ENCODE measurements around the gene CKMT2. TPM values are rescaled to one million over a fixed set of nuclear protein-coding genes. Genes with fewer than 3 reads are reported as not detected.
A peak's percentile ranks its signal among the peaks of the same experiment; 100 is the strongest.

CKMT2 gene
- total and polyA plus RNA-seq, 2 donors from 2014 or later = 3.7 to 55.8 TPM

- DNase-seq = no peak
- Histone ChIP-seq H3K27me3 (ENCODE audit: control insufficient read depth, insufficient read depth, low read length) (no peaks in the 10 kb centered on the region), H3K4me3 (ENCODE audit: low read length in 3 of 3) (no peak overlapping the region), H3K4me1 (ENCODE audit: control insufficient read depth in 2 of 3, insufficient read depth in 2 of 3, low read depth in 1 of 3, low read length in 3 of 3) (peaks cover 0 to 4% (median 0%) of the 10 kb centered on the region in 3 donors), H3K9me3 (ENCODE audit: control insufficient read depth in 2 of 3, insufficient read depth in 1 of 3, low read length in 3 of 3) (no peaks in the 10 kb centered on the region), H3K36me3 (ENCODE audit: control insufficient read depth in 2 of 3, insufficient read depth in 3 of 3, low read length in 3 of 3) (peaks cover 0 to 2% (median 0%) of the 10 kb centered on the region in 3 donors), H3K27ac (ENCODE audit: low read depth in 2 of 2, low read length in 2 of 2) (no peak overlapping the region), H3K9ac (ENCODE audit: low read length in 3 of 3) (no peak overlapping the region)
- no peak for TF ChIP-seq CTCF (IDR thresholded peaks at IDR 0.05; ENCODE audit: borderline replicate concordance, extremely low read depth, insufficient read depth)
- intact Hi-C loops (cut with DNase I) = no loop called here
- FAIRE-seq = no peak
These were observed 5.0 kb upstream of the CKMT2 start for GRCh38 chr5:81228084-81228483.

DNA sequence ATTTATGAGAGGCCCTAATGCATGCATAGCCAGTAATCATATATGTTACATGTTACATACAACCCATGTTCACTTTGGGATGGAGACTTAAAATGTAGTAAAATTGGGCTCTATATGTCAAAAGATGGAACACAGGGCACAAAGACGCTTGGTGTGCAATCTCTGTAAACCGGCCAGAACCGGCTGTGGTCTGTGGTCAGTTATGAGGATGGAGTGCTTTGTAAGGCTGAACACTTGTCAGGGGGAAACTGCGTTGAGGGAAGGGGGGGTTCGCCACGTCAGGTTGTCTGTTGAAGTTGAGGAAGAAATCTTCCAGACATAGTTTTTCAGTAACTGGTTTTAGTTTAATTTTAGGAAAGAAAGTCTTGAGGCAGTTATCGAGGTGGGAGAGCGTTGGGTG, 2.7 kb upstream of the CKMT2 start:
- no peak for DNase-seq
- Histone ChIP-seq H3K36me3 (ENCODE audit: control insufficient read depth in 2 of 3, insufficient read depth in 3 of 3, low read length in 3 of 3) (peaks cover 0 to 2% (median 0%) of the 10 kb centered on the region in 3 donors), H3K9me3 (ENCODE audit: control insufficient read depth in 2 of 3, insufficient read depth in 1 of 3, low read length in 3 of 3) (no peaks in the 10 kb centered on the region), H3K27ac (ENCODE audit: low read depth in 2 of 2, low read length in 2 of 2) (no peak overlapping the region), H3K4me1 (ENCODE audit: control insufficient read depth in 2 of 3, insufficient read depth in 2 of 3, low read depth in 1 of 3, low read length in 3 of 3) (peaks cover 0 to 19% (median 0%) of the 10 kb centered on the region in 3 donors), H3K27me3 (ENCODE audit: control insufficient read depth, insufficient read depth, low read length) (no peaks in the 10 kb centered on the region), H3K9ac (ENCODE audit: low read length in 3 of 3) (no peak overlapping the region), H3K4me3 (ENCODE audit: low read length in 3 of 3) (no peak overlapping the region)
- TF ChIP-seq CTCF (IDR thresholded peaks at IDR 0.05; ENCODE audit: borderline replicate concordance, extremely low read depth, insufficient read depth) = no peak
- FAIRE-seq = no peak
- intact Hi-C loops (cut with DNase I) = no loop called here

DNA sequence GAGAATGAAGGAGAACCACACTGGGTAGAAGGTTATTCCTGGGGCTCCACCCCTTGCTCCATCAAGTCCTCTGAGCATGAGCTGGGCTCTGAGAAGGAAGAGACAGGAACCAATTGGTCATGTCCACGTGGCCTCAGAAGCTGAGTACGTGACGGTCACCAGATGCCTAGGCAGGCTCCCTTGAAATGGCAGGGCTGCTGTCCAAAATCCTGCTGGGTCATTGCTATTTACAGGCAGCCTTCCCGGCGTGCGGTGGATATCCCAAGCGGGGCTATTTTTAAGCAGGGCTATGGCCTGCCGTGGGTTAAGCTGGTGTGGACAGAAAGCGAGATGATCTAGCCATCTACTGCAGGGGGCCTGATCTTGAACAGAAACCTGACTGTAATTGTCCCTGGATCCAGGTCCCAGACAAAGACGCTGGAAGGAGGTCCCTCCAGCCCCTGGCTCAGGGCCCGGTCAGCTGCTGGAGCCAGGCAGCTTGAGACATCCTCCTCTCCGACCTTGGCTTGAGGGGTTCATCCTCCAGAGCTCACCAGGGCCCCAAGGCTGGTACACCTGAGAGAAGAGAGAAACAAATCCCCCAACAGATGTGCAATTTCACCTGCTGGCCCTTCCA, 550 bp upstream of the CKMT2 start:
- no peak for FAIRE-seq
- DNase-seq = peak in 2 of 5 donors; percentile 16 to 82
- intact Hi-C loops (cut with DNase I) = no loop called here

More for the DNA sequence above, 550 bp upstream of the CKMT2 start:
- Histone ChIP-seq H3K4me1 (ENCODE audit: control insufficient read depth in 2 of 3, insufficient read depth in 2 of 3, low read depth in 1 of 3, low read length in 3 of 3) (peaks cover 0 to 20% (median 5%) of the 10 kb centered on the region in 3 donors), H3K9me3 (ENCODE audit: control insufficient read depth in 2 of 3, insufficient read depth in 1 of 3, low read length in 3 of 3) (no peaks in the 10 kb centered on the region), H3K4me3 (ENCODE audit: low read length in 3 of 3) (peak overlapping the region in 2 of 3 donors; percentile 13 to 63), H3K9ac (ENCODE audit: low read length in 3 of 3) (peak overlapping the region in 1 of 3 donors; percentile 6), H3K36me3 (ENCODE audit: control insufficient read depth in 2 of 3, insufficient read depth in 3 of 3, low read length in 3 of 3) (no peaks in the 10 kb centered on the region), H3K27me3 (ENCODE audit: control insufficient read depth, insufficient read depth, low read length) (no peaks in the 10 kb centered on the region), H3K27ac (ENCODE audit: low read depth in 2 of 2, low read length in 2 of 2) (peak overlapping the region; percentile 51 to 85)
- no peak for TF ChIP-seq CTCF (IDR thresholded peaks at IDR 0.05; ENCODE audit: borderline replicate concordance, extremely low read depth, insufficient read depth)
